ENCODE measurements around the gene BMPER.

- TF ChIP-seq TCF7L2 (IDR thresholded peaks at IDR 0.05; ENCODE audit: borderline replicate concordance, low read depth, low read length) (no peak), ZNF596 (tag by site-specific recombination; IDR thresholded peaks at IDR 0.05) (no peak), CTCF (tag by site-specific recombination; IDR thresholded peaks at IDR 0.05) (no peak), ZNF670 (tag by site-specific recombination; IDR thresholded peaks at IDR 0.05; ENCODE audit: low read depth) (no peak), KLF16 (tag by site-specific recombination; IDR thresholded peaks at IDR 0.05) (no peak), HIC1 (tag by site-specific recombination; IDR thresholded peaks at IDR 0.05) (no peak), YY1 (tag by site-specific recombination; IDR thresholded peaks at IDR 0.05) (no peak), ZNF292 (tag by site-specific recombination; IDR thresholded peaks at IDR 0.05; ENCODE audit: borderline replicate concordance, low read depth) (no peak), ZBTB11 (tag by site-specific recombination; conservative IDR thresholded peaks at IDR 0.05; ENCODE audit: low read depth) (no peak)
Measured at GRCh38 chr7:34145603-34146002, 240.3 kb downstream of the BMPER start.
